Mesodermal cell (in vitro differentiated cells): ENCODE measurements around the gene RASAL2.

ENCODE experiments used
- H3K27ac ChIP-seq: 2 replicates; pipeline ENCODE4 v1.7.0; 2013; ENCODE audit warnings: mild to moderate bottlenecking, low read depth, low read length, moderate library complexity; ENCODE audit not compliant: severe bottlenecking
- H3K36me3 ChIP-seq: 2 replicates; pipeline ENCODE4 v1.7.1; 2013; ENCODE audit warnings: mild to moderate bottlenecking, low read length, moderate library complexity; ENCODE audit not compliant: control insufficient read depth, insufficient read depth
- H3K4me1 ChIP-seq: one replicate; pipeline ENCODE4 v1.7.1; 2013; ENCODE audit warnings: mild to moderate bottlenecking, low read length; ENCODE audit not compliant: insufficient read depth, control insufficient read depth, poor library complexity, severe bottlenecking
- H3K4me3 ChIP-seq: 2 replicates; pipeline ENCODE4 v1.7.0; 2013; ENCODE audit warnings: low read length, control low read depth, mild to moderate bottlenecking; ENCODE audit not compliant: insufficient read depth, poor library complexity, severe bottlenecking; ENCODE audit errors: extremely low read depth
- H3K9me3 ChIP-seq: 2 replicates; pipeline ENCODE4 v1.7.1; 2013; ENCODE audit warnings: mild to moderate bottlenecking, low read length, moderate library complexity; ENCODE audit not compliant: control insufficient read depth
- WGBS, 2 experiments: methylation state at CpG; one replicate each; pipeline ENCODE4 v1.1.5; 2013; ENCODE audit warnings: missing lambda C conversion rate in 2 of 2; ENCODE audit not compliant: insufficient coverage in 2 of 2; 5-methylcytosine and 5-hydroxymethylcytosine counted together

Gene RASAL2

GRCh38 chr1:178533121-178533946 lies 439.4 kb downstream of the RASAL2 start:
- 92 to 100% methylated on average over 3 to 9 of the region's 9 CpGs for WGBS, 2 experiments

More at GRCh38 chr1:178533121-178533946, 439.4 kb downstream of the RASAL2 start:
- H3K9me3 ChIP-seq, result no peaks in the 10 kb centered on the region
- H3K4me1 ChIP-seq, result peaks cover 19% of the 10 kb centered on the region
- H3K4me3 ChIP-seq, result no peak overlapping the region
- no peaks in the 10 kb centered on the region for H3K36me3 ChIP-seq
- no peak overlapping the region for H3K27ac ChIP-seq
